Prostate gland (tissue), 2 donors: Measurements from ENCODE around the gene C21orf58. TPM values are rescaled to one million over a fixed set of nuclear protein-coding genes. Genes with fewer than 3 reads are reported as not detected.
A peak's percentile ranks its signal among the peaks of the same experiment; 100 is the strongest.
"Not testable (repeated sequence)": the region's sequence is repeated elsewhere in the genome, so short reads cannot be mapped to it uniquely, and the experiment has no call there.

Experiments
- DNase-seq: peaks from one replicate; pipeline ENCODE4 v3.0.0-alpha.2; 2019; ENCODE audit warnings: low spot score
- H3K27ac ChIP-seq, 2 donors: fragments of 200-600 bp; sonication (generic); 2 replicates each; pipeline ENCODE4 v1.5.1; 2017 to 2019
- H3K27me3 ChIP-seq: fragments of 200-600 bp; sonication (generic); replicated peaks from 2 replicates; pipeline ENCODE4 v1.5.1; 2019; ENCODE audit not compliant: insufficient read depth
- H3K36me3 ChIP-seq, 2 donors: fragments of 200-600 bp; sonication (generic); 1 replicate in 1 of 2; 2 replicates in 1 of 2; pipeline versions ENCODE4 v1.5.1 to v1.8.1; 2017 to 2019
- H3K4me1 ChIP-seq: fragments of 200-600 bp; sonication (generic); replicated peaks from 2 replicates; pipeline ENCODE4 v1.5.1; 2019
- H3K4me3 ChIP-seq, 2 donors: fragments of 200-600 bp; sonication (generic); 2 replicates each; pipeline ENCODE4 v1.5.1; 2017 to 2019
- H3K9me3 ChIP-seq: fragments of 200-600 bp; sonication (generic); 2 replicates; pipeline ENCODE4 v1.5.1; 2017
- CTCF ChIP-seq, 4 experiments: fragments of 200-600 bp in 2 of 4; fragments of 450-650 bp in 2 of 4; sonication (generic) in 2 of 4; IDR thresholded peaks; 1 replicate in 3 of 4; 2 replicates in 1 of 4; pipeline ENCODE4 v1.5.1; 2016 to 2019; ENCODE audit warnings: antibody characterized with exemption in 4 of 4, mild to moderate bottlenecking in 2 of 4, moderate library complexity in 2 of 4
- POLR2A ChIP-seq: fragments of 450-650 bp; IDR thresholded peaks from one replicate; pipeline ENCODE4 v1.6.1; 2016; ENCODE audit warnings: antibody characterized with exemption, mild to moderate bottlenecking
- POLR2AphosphoS5 ChIP-seq: sonication (generic); formaldehyde crosslinking; IDR thresholded peaks from one replicate; pipeline ENCODE4 v1.6.1; 2017; ENCODE audit warnings: antibody characterized with exemption
- whole genome bisulfite sequencing: methylation state at CpG from one replicate; pipeline ENCODE4 v1.1.5; 2018; 5-methylcytosine and 5-hydroxymethylcytosine counted together
- intact Hi-C: fragments of 100-400 bp; cut with DNase I; formaldehyde crosslinking; loops from one replicate; pipeline ENCODE4 v1.14.2; 2022
- total RNA-seq, 2 donors: library from RNA; depleted of rRNA; stranded (reverse); fragments of >200 nt; gene quantifications; one replicate each; pipeline ENCODE4 v1.1.0, GENCODE V29; 2016

Gene C21orf58
- 1 to 10 TPM; 4.0 to 8.9 TPM for total RNA-seq

GRCh38 chr21:46323710-46324389, at the start of gene C21orf58, which contains the start of gene PCNT:
TSS of gene C21orf58 (minus strand) at chr21:46323870. CDS start at chr21:46322738, 1,132 bp downstream.
TSS of gene PCNT (plus strand) at chr21:46324156. CDS start at chr21:46324229, 73 bp downstream.
- H3K27ac ChIP-seq: peak within 1 kb of the TSS; percentile 96 to 99
- peak within 1 kb of the TSS; percentile 95 to 100 for H3K4me3 ChIP-seq
- H3K4me1 ChIP-seq: peaks cover 12% of the 10 kb centered on the region
- no peaks in the 10 kb centered on the region for H3K9me3 ChIP-seq
- under 1% methylated on average over 55 of the region's 76 CpGs for WGBS
- DNase-seq: peak; percentile 97
- intact Hi-C loops: loop anchor here (5.0 to 10.0 kb wide), 3 partner anchors 37 to 349 kb away; partner anchors contain the start of genes FTCD, MCM3AP and YBEY
- no peaks in the 10 kb centered on the region for H3K27me3 ChIP-seq
- no peaks in the 10 kb centered on the region for H3K36me3 ChIP-seq
- no peak for TF ChIP-seq CTCF (IDR thresholded peaks at IDR 0.05)
- TF ChIP-seq POLR2AphosphoS5: peak; percentile 89
- peak; percentile 12 for TF ChIP-seq POLR2A

GRCh38 chr21:46372947-46373346, 49.3 kb upstream of the C21orf58 start:
- WGBS: 98% methylated on average over 10 of the region's 10 CpGs
- H3K4me1 ChIP-seq: not testable (repeated sequence)

GRCh38 chr21:46372014-46372485, 48.4 kb upstream of the C21orf58 start:
- TF ChIP-seq POLR2AphosphoS5: no peak
- no peak for TF ChIP-seq CTCF (IDR thresholded peaks at IDR 0.05)
- no peak for TF ChIP-seq POLR2A
- WGBS: 97% methylated on average over 7 of the region's 7 CpGs
- H3K36me3 ChIP-seq: no peaks in the 10 kb centered on the region

More at GRCh38 chr21:46372947-46373346, 49.3 kb upstream of the C21orf58 start:
- intact Hi-C loops, H3K4me3 ChIP-seq, H3K9me3 ChIP-seq, H3K27ac ChIP-seq, H3K36me3 ChIP-seq, H3K27me3 ChIP-seq, DNase-seq: not testable (repeated sequence)

GRCh38 chr21:46371204-46372013, 47.7 kb upstream of the C21orf58 start:
- Histone ChIP-seq H3K9me3 (no peaks in the 10 kb centered on the region), H3K4me3 (no peak overlapping the region), H3K4me1 (no peaks in the 10 kb centered on the region), H3K36me3 (no peaks in the 10 kb centered on the region), H3K27ac (no peak overlapping the region), H3K27me3 (no peaks in the 10 kb centered on the region)
- intact Hi-C loops: no loop called here
- 94% methylated on average over 16 of the region's 16 CpGs for WGBS
- TF ChIP-seq CTCF (IDR thresholded peaks at IDR 0.05) (no peak), POLR2A (no peak), POLR2AphosphoS5 (no peak)
- no peak for DNase-seq

More at GRCh38 chr21:46372014-46372485, 48.4 kb upstream of the C21orf58 start:
- DNase-seq: no peak
- intact Hi-C loops: no loop called here
- H3K4me1 ChIP-seq: no peaks in the 10 kb centered on the region
- no peak overlapping the region for H3K27ac ChIP-seq
- H3K4me3 ChIP-seq: no peak overlapping the region
- H3K27me3 ChIP-seq: no peaks in the 10 kb centered on the region
- no peaks in the 10 kb centered on the region for H3K9me3 ChIP-seq

- no peak overlapping the region for H3K4me3 ChIP-seq
- no peaks in the 10 kb centered on the region for H3K36me3 ChIP-seq
- DNase-seq: no peak
- H3K27ac ChIP-seq: no peak overlapping the region
- no peaks in the 10 kb centered on the region for H3K9me3 ChIP-seq
- WGBS: 85% methylated on average over 20 of the region's 20 CpGs
- no peaks in the 10 kb centered on the region for H3K27me3 ChIP-seq
- TF ChIP-seq POLR2AphosphoS5 (no peak), POLR2A (no peak), CTCF (IDR thresholded peaks at IDR 0.05) (no peak)
- intact Hi-C loops: no loop called here
- H3K4me1 ChIP-seq: no peaks in the 10 kb centered on the region
Observed at GRCh38 chr21:46369520-46370235, 46.0 kb upstream of the C21orf58 start.
